Gastroesophageal sphincter (tissue), 4 donors: ENCODE data around the gene CPB2. TPM values are rescaled to one million over a fixed set of nuclear protein-coding genes. Genes with fewer than 3 reads are reported as not detected.

ENCODE experiments used
- ATAC-seq: fragments of 150-250 bp; one replicate; pipeline ENCODE4 v1.9.1; 2016; ENCODE audit warnings: mild to moderate bottlenecking, moderate library complexity
- H3K27ac ChIP-seq, 4 donors: fragments of 200-600 bp; sonication (generic) in 3 of 4; 1 replicate in 3 of 4; 2 replicates in 1 of 4; pipeline ENCODE4 v1.5.1; 2016 to 2019
- H3K27me3 ChIP-seq: fragments of 200-600 bp; sonication (generic); one replicate; pipeline ENCODE4 v1.5.1; 2019
- H3K36me3 ChIP-seq, 2 donors: fragments of 200-600 bp; sonication (generic); one replicate each; pipeline ENCODE4 v1.5.1; 2019; ENCODE audit warnings: control low read depth in 1 of 2
- H3K4me1 ChIP-seq, 3 donors: fragments of 200-600 bp; sonication (generic); 1 replicate in 2 of 3; 2 replicates in 1 of 3; pipeline ENCODE4 v1.5.1; 2016 to 2019; ENCODE audit warnings: control low read depth in 2 of 3
- H3K4me3 ChIP-seq, 2 donors: fragments of 200-600 bp; sonication (generic); one replicate each; pipeline ENCODE4 v1.5.1; 2019; ENCODE audit warnings: mild to moderate bottlenecking in 1 of 2, moderate library complexity in 1 of 2
- H3K9me3 ChIP-seq, 3 donors: fragments of 200-600 bp; sonication (generic); one replicate each; pipeline ENCODE4 v1.5.1; 2017 to 2019; ENCODE audit warnings: control low read depth in 2 of 3
- CTCF ChIP-seq, 4 experiments: fragments of 200-600 bp in 2 of 4; fragments of 450-650 bp in 2 of 4; sonication (generic) in 1 of 4; IDR thresholded peaks; one replicate each; pipeline ENCODE4 v1.5.1; 2017 to 2019; ENCODE audit warnings: antibody characterized with exemption in 4 of 4, mild to moderate bottlenecking in 2 of 4, moderate library complexity in 2 of 4
- EP300 ChIP-seq: sonication (generic); formaldehyde crosslinking; IDR thresholded peaks from one replicate; pipeline ENCODE4 v1.6.1; 2017; ENCODE audit warnings: antibody characterized with exemption, mild to moderate bottlenecking
- POLR2A ChIP-seq, 2 donors: fragments of 450-650 bp; IDR thresholded peaks; one replicate each; pipeline ENCODE4 v1.6.1; 2017; ENCODE audit warnings: antibody characterized with exemption in 2 of 2, mild to moderate bottlenecking in 2 of 2, moderate library complexity in 1 of 2
- POLR2AphosphoS5 ChIP-seq: sonication (generic); formaldehyde crosslinking; IDR thresholded peaks from one replicate; pipeline ENCODE4 v1.6.1; 2017; ENCODE audit warnings: antibody characterized with exemption
- WGBS, 2 donors: methylation state at CpG; one replicate each; pipeline ENCODE4 v1.1.5; 2018; ENCODE audit warnings: low coverage in 1 of 2; 5-methylcytosine and 5-hydroxymethylcytosine counted together
- total RNA-seq, 4 donors: library from RNA; depleted of rRNA; stranded (reverse); fragments of >200 nt; gene quantifications; one replicate each; pipeline ENCODE4 v1.1.0, GENCODE V29; 2016

The CPB2 gene
- total RNA-seq, 4 donors from 2014 or later: not detected

GRCh38 chr13:46116653-46117502 lies 12.0 kb upstream of the CPB2 start:
- Histone ChIP-seq H3K27me3 (no peaks in the 10 kb centered on the region), H3K4me1 (no peaks in the 10 kb centered on the region), H3K27ac (no peak overlapping the region), H3K4me3 (no peak overlapping the region), H3K36me3 (no peaks in the 10 kb centered on the region), H3K9me3 (no peaks in the 10 kb centered on the region)
- TF ChIP-seq EP300 (no peak), POLR2A (IDR thresholded peaks at IDR 0.05) (no peak), POLR2AphosphoS5 (no peak), CTCF (IDR thresholded peaks at IDR 0.05) (no peak)
- no peak for ATAC-seq
- 0 to 74% methylated on average over 1 to 4 of the region's 4 CpGs for WGBS, 2 donors

- Histone ChIP-seq H3K27ac (no peak overlapping the region), H3K36me3 (no peaks in the 10 kb centered on the region), H3K27me3 (no peaks in the 10 kb centered on the region), H3K4me1 (no peaks in the 10 kb centered on the region), H3K9me3 (no peaks in the 10 kb centered on the region), H3K4me3 (no peak overlapping the region)
- TF ChIP-seq POLR2AphosphoS5: no peak
- TF ChIP-seq EP300: no peak
- TF ChIP-seq POLR2A (IDR thresholded peaks at IDR 0.05): no peak
- no peak for TF ChIP-seq CTCF (IDR thresholded peaks at IDR 0.05)
- ATAC-seq: no peak
- WGBS, 2 donors: 88 to 97% methylated on average over 6 to 9 of the region's 9 CpGs
Measured at GRCh38 chr13:46114613-46115012, 9.8 kb upstream of the CPB2 start.

DNA sequence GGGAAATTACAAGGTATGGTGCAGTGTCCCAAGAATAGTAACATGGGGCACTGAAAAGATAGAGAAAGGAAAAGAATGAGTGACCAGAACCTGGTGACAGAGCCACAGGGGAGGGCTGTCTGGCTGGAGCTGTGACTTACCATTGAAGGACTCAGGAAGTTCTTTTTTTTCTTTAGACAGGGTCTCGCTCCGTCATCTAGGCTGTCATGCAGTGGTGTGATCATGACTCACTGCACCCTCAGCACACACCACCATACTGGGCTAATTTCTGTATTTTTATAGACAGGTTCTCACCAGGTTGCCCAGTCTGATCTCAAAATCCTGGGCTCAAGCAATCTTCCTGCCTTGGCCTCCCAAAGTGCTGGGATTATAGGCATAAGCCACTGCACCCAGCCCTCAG lies 8.8 kb upstream of the CPB2 start:
- Histone ChIP-seq H3K36me3 (no peaks in the 10 kb centered on the region), H3K9me3 (no peaks in the 10 kb centered on the region), H3K27ac (no peak overlapping the region), H3K27me3 (no peaks in the 10 kb centered on the region), H3K4me3 (no peak overlapping the region), H3K4me1 (no peaks in the 10 kb centered on the region)
- TF ChIP-seq POLR2A (IDR thresholded peaks at IDR 0.05): no peak
- TF ChIP-seq EP300: no peak
- TF ChIP-seq CTCF (IDR thresholded peaks at IDR 0.05): no peak
- no peak for TF ChIP-seq POLR2AphosphoS5
- 86 to 94% methylated on average over 2 of the region's 2 CpGs for WGBS, 2 donors
- no peak for ATAC-seq

- TF ChIP-seq POLR2A (IDR thresholded peaks at IDR 0.05) (no peak), CTCF (IDR thresholded peaks at IDR 0.05) (no peak), POLR2AphosphoS5 (no peak), EP300 (no peak)
- H3K9me3 ChIP-seq: no peaks in the 10 kb centered on the region
- H3K4me1 ChIP-seq: no peaks in the 10 kb centered on the region
- ATAC-seq: no peak
- H3K36me3 ChIP-seq: no peaks in the 10 kb centered on the region
- H3K27me3 ChIP-seq: no peaks in the 10 kb centered on the region
- no peak overlapping the region for H3K27ac ChIP-seq
- no peak overlapping the region for H3K4me3 ChIP-seq
Measured at GRCh38 chr13:46111151-46111550, 6.3 kb upstream of the CPB2 start.

DNA sequence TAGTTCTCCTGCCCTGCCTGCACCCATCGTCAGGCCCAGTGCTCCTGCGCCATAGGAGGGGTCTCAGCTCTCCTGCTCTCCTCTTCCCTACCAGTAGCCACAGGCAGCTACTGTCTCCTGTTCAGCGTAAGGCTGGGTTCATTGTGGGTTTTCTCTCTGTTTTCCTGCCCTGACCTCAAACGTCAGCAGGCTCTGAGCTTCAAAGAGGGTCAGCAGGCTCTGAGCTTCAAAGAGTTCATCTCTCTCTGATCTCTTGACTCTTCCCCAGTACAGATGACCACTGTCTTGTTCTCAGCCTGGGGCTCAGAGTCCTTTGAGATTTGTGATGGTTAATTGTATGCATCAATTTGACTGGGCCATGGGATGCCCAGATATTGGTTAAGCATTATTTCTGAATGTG lies 4.6 kb upstream of the CPB2 start:
- no peaks in the 10 kb centered on the region for H3K4me1 ChIP-seq
- no peak for ATAC-seq
- H3K27ac ChIP-seq: no peak overlapping the region
- no peaks in the 10 kb centered on the region for H3K27me3 ChIP-seq
- no peak overlapping the region for H3K4me3 ChIP-seq
- 59 to 67% methylated on average over 2 to 4 of the region's 4 CpGs for WGBS, 2 donors
- H3K36me3 ChIP-seq: no peaks in the 10 kb centered on the region
- H3K9me3 ChIP-seq: no peaks in the 10 kb centered on the region
- TF ChIP-seq EP300: no peak
- TF ChIP-seq POLR2AphosphoS5: no peak
- TF ChIP-seq POLR2A (IDR thresholded peaks at IDR 0.05): no peak
- TF ChIP-seq CTCF (IDR thresholded peaks at IDR 0.05): no peak
